Ascending aorta (tissue), 2 donors: Measurements from ENCODE around the gene LRR1. TPM values are rescaled to one million over a fixed set of nuclear protein-coding genes. Genes with fewer than 3 reads are reported as not detected.
A peak's percentile ranks its signal among the peaks of the same experiment; 100 is the strongest.

ENCODE experiments used
- DNase-seq, 2 donors: peaks; one replicate each; pipeline ENCODE4 v3.0.0-alpha.2; 2019; ENCODE audit warnings: low spot score in 2 of 2
- H3K27ac ChIP-seq, 2 donors: fragments of 200-600 bp; sonication (generic); one replicate each; pipeline ENCODE4 v1.5.1; 2016 to 2017; ENCODE audit warnings: mild to moderate bottlenecking in 1 of 2
- H3K27me3 ChIP-seq: fragments of 200-600 bp; sonication (generic); one replicate; pipeline ENCODE4 v1.5.1; 2017
- H3K36me3 ChIP-seq, 2 donors: fragments of 200-600 bp; sonication (generic); one replicate each; pipeline ENCODE4 v1.5.1; 2016
- H3K4me1 ChIP-seq, 2 donors: fragments of 200-600 bp; sonication (generic); one replicate each; pipeline ENCODE4 v1.5.1; 2016 to 2017; ENCODE audit warnings: mild to moderate bottlenecking in 1 of 2
- H3K4me3 ChIP-seq, 2 donors: fragments of 200-600 bp; sonication (generic); one replicate each; pipeline ENCODE4 v1.5.1; 2016 to 2017; ENCODE audit warnings: mild to moderate bottlenecking in 1 of 2
- H3K9me3 ChIP-seq, 2 donors: fragments of 200-600 bp; sonication (generic); one replicate each; pipeline ENCODE4 v1.5.1; 2016
- CTCF ChIP-seq, 3 experiments: fragments of 200-600 bp in 2 of 3; fragments of 450-650 bp in 1 of 3; sonication (generic) in 2 of 3; IDR thresholded peaks; one replicate each; pipeline ENCODE4 v1.5.1; 2016 to 2019; ENCODE audit warnings: antibody characterized with exemption in 3 of 3, mild to moderate bottlenecking in 1 of 3, moderate library complexity in 1 of 3
- intact Hi-C: fragments of 100-400 bp; cut with DNase I; formaldehyde crosslinking; loops from one replicate; pipeline ENCODE4 v1.15.1; 2023
- total RNA-seq: library from RNA; depleted of rRNA; stranded (reverse); fragments of >200 nt; gene quantifications from one replicate; pipeline ENCODE4 v1.1.0, GENCODE V29; 2016

The LRR1 gene
- total RNA-seq, 1 donor from 2014 or later: not detected

GRCh38 chr14:49623387-49623786 is 24.6 kb downstream of the LRR1 start:
- Histone ChIP-seq H3K27me3 (no peaks in the 10 kb centered on the region), H3K36me3 (peaks cover 3 to 12% of the 10 kb centered on the region in 2 donors), H3K4me1 (peaks cover 6 to 29% of the 10 kb centered on the region in 2 donors), H3K4me3 (peak overlapping the region in 1 of 2 donors; percentile 98), H3K9me3 (no peaks in the 10 kb centered on the region), H3K27ac (no peak overlapping the region)
- DNase-seq: no peak
- intact Hi-C loops: loop anchor here (5.0 kb wide), 2 partner anchors 239 to 494 kb away; partner anchors contain the start of gene VCPKMT
- no peak for TF ChIP-seq CTCF (IDR thresholded peaks at IDR 0.05)

GRCh38 chr14:49623941-49624839 is 25.4 kb downstream of the LRR1 start:
- H3K4me3 ChIP-seq: no peak overlapping the region
- no peak for DNase-seq
- H3K9me3 ChIP-seq: no peaks in the 10 kb centered on the region
- H3K27me3 ChIP-seq: no peaks in the 10 kb centered on the region
- H3K27ac ChIP-seq: peak overlapping the region; percentile 14 to 26
- H3K36me3 ChIP-seq: peaks cover 3 to 5% of the 10 kb centered on the region in 2 donors
- TF ChIP-seq CTCF (IDR thresholded peaks at IDR 0.05): no peak
- peaks cover 5 to 23% of the 10 kb centered on the region in 2 donors for H3K4me1 ChIP-seq
- intact Hi-C loops: loop anchor here (5.0 kb wide), 2 partner anchors 238 to 493 kb away; partner anchors contain the start of gene VCPKMT

- Histone ChIP-seq H3K4me3 (peak overlapping the region; percentile 54 to 79), H3K9me3 (no peaks in the 10 kb centered on the region), H3K27me3 (no peaks in the 10 kb centered on the region), H3K36me3 (peaks cover 0 to 17% of the 10 kb centered on the region in 2 donors), H3K4me1 (peaks cover 0 to 7% of the 10 kb centered on the region in 2 donors), H3K27ac (peak overlapping the region; percentile 93 to 96)
- intact Hi-C loops: loop anchor here (1.0 to 5.0 kb wide), 4 partner anchors 14 to 598 kb away; partner anchors contain the start of genes KLHDC2, MGAT2, RPL36AL and SOS2
- peak; percentile 73 to 95 (median 76) for TF ChIP-seq CTCF (IDR thresholded peaks at IDR 0.05)
- DNase-seq: peak; percentile 72 to 96
Measured at GRCh38 chr14:49633640-49634546, 35.2 kb downstream of the LRR1 start.

- Histone ChIP-seq H3K36me3 (peaks cover 0 to 19% of the 10 kb centered on the region in 2 donors), H3K27ac (peak within 1 kb of the TSS; percentile 93 to 96), H3K4me1 (peaks cover 0 to 7% of the 10 kb centered on the region in 2 donors), H3K4me3 (peak within 1 kb of the TSS; percentile 54 to 79), H3K9me3 (no peaks in the 10 kb centered on the region), H3K27me3 (no peaks in the 10 kb centered on the region)
- no peak for TF ChIP-seq CTCF (IDR thresholded peaks at IDR 0.05)
- DNase-seq: peak; percentile 14 to 78
- intact Hi-C loops: loop anchor here (1.0 to 5.0 kb wide), 4 partner anchors 14 to 598 kb away; partner anchors contain the start of genes KLHDC2, MGAT2, RPL36AL and SOS2
Measured at GRCh38 chr14:49634547-49635334, 36.0 kb downstream of the LRR1 start, which contains the start of gene DNAAF2. DNAAF2 (minus strand) TSS chr14:49635244; CDS start chr14:49635149, 95 bp downstream.
